GM19438 (cell line): ENCODE data around the gene SHOC2.
"Not testable (repeated sequence)": the region's sequence is repeated elsewhere in the genome, so short reads cannot be mapped to it uniquely, and the experiment has no call there.

Experiments used
- ATAC-seq: cut with Tn5 transposase; IDR thresholded peaks from one replicate; pipeline ENCODE4 v1.9.1; 2021; ENCODE audit warnings: low read depth; ENCODE audit not compliant: unreplicated experiment

Gene SHOC2

DNA sequence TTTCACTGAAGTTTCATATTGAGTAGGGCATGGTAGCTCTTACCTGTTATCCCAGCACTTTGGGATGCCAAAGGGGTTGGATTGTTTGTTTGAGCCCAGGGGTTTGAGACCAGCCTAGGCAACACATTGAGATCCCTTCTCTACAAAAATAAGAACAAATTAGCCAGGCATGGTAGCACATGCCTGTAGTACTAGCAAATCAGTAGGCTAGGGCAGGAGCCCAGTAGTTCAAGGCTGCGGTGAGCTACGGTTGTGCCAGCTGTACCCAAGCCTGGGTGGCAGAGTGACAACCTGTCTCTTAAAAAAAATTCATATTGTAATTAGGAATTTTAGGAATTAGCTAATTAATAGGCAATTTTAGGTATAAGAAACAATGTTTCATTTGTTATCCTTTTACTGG lies 18.4 kb upstream of the SHOC2 start:
- no peak for ATAC-seq

DNA sequence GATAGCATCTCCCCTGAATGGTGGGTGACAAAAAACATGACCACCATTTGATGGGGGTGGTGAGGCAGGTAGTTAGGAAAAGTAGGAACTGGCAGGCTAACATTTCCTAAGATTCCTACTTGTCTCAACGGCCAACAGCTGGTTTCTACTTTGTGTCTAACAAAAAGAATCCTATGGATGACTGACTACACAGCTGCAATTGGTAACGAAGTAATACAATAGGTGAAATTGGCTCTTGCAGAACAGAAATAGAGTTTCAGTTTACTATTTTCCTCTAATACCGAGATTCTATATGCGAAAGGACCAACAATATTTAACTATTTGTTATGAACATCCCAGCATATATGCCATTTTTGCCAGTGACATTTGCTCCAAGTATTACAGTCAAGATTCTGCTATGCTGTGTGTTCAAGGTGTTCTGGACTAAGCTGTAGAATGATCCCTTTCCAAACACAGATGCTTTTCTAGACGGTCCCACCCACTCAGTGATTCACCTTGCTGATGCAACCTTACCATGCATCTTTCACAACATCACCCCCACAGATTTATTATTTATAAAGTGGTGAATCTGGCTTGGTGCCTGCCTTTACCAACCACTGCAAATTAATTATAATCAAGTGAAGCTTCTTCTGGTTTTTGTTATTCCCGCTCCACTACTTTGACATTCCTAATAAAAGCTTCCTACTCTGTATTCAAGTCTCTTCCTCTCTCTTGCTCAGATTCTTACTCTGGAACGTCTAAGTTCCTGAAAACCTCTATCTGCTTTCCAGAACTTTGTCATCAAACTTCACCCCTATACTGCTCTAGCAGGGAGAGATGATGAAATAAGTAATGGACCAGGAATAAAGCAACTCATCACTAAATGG lies 17.2 kb upstream of the SHOC2 start:
- no peak for ATAC-seq

GRCh38 chr10:110903280-110904278 lies 15.8 kb upstream of the SHOC2 start:
- ATAC-seq, result no peak

DNA sequence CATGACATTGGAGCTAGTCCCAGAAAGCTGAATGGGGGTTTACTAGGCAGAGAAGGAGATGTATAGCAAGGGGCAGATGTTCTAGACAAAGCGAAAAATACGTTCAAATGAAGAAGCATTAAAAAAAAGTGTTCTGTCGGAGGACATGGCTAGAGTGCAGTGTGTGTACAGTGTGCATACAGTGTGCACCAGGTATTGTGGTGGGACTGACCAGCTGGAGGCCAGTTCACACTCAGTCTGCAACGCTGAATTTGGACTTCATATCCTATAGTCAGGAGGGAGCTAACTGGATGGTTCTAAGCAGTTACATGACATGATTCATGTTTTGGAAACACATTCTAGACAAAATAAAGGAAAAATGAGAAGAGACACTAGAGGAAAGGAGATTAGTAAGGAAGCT lies 9.3 kb upstream of the SHOC2 start:
- ATAC-seq, result no peak

DNA sequence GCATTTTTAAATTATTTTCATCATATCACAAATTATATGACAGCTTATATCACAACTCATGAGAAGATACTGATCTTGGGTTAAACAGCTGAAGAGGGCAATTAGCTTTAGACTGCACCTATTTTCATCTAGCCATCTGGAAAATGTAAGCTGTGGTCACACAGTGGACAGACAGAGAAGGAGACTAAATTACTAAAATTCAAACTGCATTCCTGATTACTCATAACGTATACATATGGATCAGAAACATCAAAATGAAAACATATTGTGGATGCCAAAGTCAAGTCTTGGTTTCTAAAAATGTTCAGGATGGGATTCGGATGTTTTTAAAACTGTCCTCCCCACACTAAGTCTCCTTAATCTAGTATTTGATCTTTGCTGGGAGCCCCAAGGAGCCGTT lies 7.0 kb upstream of the SHOC2 start:
- ATAC-seq, result no peak

DNA sequence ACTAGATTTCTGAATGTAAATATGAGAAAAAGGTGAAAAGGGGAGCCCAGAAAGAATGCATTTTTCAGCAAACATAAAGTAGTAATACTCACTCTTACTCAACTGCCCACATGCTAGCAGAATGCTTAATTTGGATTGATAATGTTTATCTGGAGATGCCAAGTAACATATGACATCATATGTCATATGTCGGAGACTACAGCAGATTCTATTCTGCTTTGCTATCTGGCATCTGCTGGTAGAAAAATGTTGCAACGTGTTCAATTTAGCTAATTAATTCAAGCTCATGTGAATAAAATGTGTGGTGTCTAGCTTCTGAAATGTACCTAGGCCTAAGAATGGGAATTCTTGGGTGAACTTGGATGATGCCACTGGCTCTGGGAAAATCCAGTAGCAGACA lies 5.0 kb upstream of the SHOC2 start:
- ATAC-seq, result no peak

DNA sequence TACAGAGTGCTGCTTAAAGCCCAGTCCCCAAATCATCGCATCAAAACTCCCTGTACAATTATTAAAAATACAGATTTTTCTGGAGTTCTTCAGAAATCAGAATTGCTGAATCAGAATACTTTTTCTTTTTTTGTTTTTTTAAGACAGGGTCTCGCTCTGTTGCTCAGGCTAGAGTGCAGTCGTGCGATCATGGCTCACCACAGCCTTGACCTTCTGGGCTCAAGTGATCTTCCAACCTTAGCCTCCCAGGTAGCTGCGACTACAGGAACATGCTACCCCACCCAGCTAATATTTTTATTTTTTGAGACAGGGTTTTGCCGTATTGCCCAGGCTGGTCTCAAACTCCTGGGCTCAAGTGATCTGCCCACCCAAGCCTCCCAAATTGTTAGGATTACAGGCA lies 4.4 kb upstream of the SHOC2 start:
- no peak for ATAC-seq

GRCh38 chr10:110915600-110915999 lies 3.8 kb upstream of the SHOC2 start:
- not testable (repeated sequence) for ATAC-seq

DNA sequence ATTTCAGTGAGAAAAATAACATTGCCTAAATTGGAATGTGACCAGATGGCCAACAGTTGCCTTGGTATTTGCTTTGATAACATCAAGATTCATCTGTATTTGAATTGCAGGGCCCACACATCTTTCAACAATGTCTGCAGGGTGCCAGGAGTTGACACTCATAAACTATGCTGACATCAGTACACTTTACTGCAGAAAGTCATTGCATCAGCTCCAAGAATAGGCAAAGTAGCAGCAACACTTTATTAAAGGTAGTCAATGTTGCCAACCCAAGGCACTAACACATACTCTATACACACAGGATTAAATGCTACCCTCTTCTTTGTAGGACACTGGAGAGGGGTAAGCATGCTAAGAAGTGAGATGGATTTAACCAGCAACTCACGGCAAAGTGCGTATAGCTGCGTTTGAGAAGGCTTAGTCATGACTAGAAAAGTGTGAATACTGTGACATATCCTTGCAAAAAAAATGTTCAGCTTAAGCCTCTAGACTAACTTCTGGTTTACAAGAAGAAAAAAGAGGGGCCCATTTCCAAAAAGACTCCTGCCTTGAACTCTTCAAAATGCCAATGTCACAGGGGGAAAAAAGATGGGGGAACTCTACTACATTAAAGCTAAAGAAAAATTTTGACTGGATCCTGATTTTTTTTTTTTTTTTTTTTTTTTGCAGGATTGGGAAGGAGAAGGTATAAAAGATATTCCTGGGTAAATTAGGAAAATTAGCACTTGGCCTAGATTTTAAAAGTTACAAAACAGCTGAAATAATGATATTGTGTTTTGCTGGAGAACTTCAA lies 2.7 kb upstream of the SHOC2 start:
- no peak for ATAC-seq

DNA sequence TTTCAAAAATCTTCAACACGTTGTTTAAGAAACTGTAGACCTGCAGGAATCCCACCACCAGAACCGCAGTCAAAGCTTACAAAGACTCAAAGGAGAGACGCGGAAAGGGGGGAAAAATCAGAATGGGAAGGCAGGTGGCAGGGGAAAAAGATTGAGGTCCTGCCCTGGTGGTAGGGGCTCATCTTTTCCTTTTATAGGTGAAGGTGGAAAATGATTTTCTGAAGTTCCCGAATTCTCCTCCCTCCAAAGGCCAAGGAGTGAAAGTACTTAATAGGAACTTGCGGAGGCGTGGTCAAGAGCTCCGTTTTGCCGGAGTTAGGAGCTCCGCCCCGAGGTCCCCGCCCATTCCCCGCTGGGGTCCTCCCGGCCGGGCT lies 1.1 kb upstream of the SHOC2 start:
- no peak for ATAC-seq

DNA sequence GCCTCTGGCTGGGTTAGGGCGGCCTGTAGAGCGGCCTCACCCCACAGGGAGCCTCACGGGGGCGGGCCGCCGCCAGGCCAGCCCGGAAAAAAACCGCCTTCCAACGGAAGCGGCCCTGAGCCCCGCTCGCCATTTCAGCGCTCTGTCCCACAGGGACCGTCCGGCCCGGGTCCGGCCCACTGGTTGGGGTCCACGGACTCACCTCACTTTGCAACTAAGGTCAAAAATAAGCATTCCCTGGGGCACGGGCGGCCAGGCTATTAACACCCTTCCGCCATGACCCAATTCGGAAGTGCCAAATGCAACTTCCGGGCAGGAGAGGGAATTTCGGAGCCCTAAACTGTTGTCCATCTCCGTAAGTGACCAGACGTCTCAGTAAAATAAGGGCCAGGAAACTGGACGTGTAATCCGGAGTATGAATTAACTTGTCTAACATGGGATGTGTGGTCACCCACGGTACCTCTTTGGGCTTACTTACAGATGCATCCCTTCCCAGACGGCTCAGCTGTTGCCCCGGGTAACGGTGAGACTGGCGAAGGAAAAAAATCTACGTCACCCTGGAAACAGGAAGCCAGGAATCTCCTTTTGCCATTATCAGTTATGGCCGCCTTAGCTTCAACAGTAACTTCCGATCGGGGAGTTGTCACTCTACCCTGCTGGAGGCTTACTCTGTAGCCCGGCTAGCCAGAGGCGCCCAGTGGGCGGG lies 608 bp upstream of the SHOC2 start, which contains the start of gene BBIP1:
BBIP1 (minus strand) TSS at position 538 of the 706 bp plus-strand sequence. CDS start 1,023 bp downstream, outside the sequence.
- peak; percentile 73 for ATAC-seq

DNA sequence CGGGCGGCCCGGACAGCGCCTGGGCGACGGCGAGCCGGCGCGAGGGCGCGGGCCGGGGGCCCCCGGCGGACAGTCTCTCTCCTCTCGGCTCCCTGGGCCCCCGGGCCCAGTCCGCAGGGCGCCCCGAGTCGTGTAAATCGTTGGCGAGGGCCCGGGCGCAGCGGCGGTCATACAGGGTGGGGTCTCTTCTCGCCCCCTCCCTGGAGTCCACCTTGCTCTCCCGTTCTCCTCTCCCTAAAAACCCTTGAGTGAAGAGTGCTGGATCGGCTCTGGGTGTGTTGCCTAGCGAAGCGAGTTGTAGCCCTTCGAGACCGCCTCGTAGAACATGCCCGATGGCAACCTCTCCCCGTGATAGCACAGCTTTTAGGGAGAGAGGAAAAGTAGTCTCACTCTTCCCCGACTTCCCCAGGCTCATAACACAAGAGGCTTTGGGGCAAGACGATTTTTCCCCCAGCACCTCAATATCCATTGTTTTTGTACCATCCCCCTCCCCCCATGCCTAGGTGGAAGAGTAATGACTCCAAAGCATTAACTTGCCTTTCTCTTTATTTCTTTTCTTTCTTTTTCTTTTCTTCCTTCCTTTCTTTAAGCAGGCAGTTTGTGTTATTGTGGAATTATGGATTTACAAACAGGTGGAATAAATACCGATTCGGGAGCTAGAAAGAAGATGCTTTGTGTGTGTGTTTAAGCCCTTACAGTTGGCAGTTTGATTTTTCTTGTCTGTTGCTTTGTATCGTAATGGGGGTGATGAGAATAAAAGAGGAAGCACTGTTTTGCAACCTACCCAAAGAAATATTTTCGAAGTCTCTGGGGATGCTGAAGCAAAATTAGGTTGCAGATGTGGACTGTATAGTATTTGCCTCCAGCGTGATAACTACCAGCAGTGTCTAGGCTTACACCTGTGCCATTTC lies 822 bp downstream of the SHOC2 start:
- ATAC-seq, result peak; percentile 25

DNA sequence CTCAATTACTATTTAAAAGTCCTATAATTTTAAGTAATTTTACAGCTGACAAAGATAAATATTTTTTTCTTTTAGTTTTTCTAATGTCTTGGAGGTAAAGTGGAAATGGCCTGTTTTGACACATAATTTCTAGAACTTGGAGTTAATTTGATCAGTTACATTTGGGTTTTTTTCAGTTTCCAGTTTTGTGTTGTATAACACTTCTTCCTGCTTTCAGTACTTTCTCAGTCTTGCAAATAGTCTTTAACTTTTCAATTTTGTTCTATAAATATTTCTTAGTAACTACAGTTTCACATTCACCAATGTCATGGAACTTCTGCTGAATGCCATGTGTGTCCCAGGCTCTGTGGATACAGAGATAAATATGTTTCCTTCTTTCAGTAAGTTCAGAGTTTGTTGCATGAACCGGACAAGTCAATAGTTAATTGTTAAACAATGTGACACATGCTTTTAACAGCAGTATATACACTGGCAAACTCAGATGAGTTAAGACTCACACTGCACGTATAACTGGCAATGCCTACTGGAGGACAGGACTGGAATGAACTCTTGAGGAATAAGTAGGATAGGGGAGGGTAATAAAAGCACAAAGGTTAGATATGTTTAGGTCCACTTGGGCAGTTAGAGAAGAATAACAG lies 4.6 kb downstream of the SHOC2 start:
- no peak for ATAC-seq

DNA sequence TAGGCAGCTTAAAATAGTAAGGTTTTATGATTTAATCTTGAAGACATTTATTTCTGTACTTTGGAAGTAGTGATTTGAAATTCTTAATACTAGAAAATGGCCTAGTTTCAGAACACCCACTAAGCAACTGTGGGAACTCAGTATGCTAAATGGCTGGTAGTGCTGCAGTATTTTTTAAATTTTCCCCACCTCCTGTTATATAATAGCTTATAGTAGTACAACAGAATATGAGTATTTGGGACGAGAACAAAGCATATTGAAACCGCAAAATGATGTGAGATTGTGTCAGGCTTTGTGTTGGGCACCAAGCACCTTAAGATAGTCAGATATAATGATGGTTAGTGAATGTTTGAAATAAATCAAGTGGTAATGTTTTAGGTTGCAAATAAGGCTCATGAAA lies 8.1 kb downstream of the SHOC2 start:
- no peak for ATAC-seq

DNA sequence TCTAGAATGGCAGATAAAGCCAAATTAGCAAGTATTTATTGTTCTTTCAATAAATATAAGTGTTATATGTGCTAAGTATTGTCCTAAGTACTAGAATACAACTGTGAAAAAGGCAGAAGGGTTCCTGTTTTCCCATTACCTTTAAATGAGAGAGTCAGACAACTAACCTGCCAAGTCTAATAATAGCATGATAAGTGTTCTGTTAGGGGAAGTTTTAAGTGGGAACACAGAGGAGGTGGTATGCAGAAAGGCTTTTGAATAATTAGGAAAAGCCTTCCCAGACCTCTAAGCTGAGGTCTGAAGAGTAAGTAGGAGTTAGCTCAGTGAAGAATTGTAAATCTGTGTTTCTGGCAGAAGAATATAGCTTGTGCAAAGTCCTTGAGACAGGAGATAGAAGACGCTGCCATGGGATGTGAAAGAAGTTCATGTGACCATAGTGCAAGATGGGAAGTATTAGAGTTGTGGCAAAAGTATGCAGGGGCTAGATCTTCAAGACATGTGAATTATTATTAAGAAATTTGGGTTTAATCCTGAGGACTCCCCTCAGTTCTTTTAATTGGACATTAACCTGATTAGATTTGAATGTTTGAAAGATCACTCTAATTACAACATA lies 12.5 kb downstream of the SHOC2 start:
- ATAC-seq, result no peak

GRCh38 chr10:110932505-110933180 lies 13.2 kb downstream of the SHOC2 start:
- ATAC-seq, result no peak

GRCh38 chr10:110936757-110937156 lies 17.4 kb downstream of the SHOC2 start:
- no peak for ATAC-seq
